Activated naive CD4-positive, alpha-beta T cell treated with anti-CD3 and anti-CD28 coated beads, Interleukin-2, amount 50 U/mL, for 24 hours (primary cell): Measurements from ENCODE around the gene WDR74.

ENCODE experiments used
- H3K27ac Mint-ChIP-seq: one replicate; pipeline ENCODE4 v1.8.0; 2021; ENCODE audit warnings: mild to moderate bottlenecking, mixed read lengths
- H3K27me3 Mint-ChIP-seq: one replicate; pipeline ENCODE4 v1.8.0; 2021; ENCODE audit warnings: mixed read lengths
- H3K36me3 Mint-ChIP-seq: one replicate; pipeline ENCODE4 v1.8.0; 2021; ENCODE audit warnings: mixed read lengths
- H3K4me1 Mint-ChIP-seq: one replicate; pipeline ENCODE4 v1.8.0; 2021; ENCODE audit warnings: mixed read lengths
- H3K4me3 Mint-ChIP-seq: one replicate; pipeline ENCODE4 v1.8.0; 2021; ENCODE audit warnings: mild to moderate bottlenecking, mixed read lengths
- H3K9me3 Mint-ChIP-seq: one replicate; pipeline ENCODE4 v1.8.0; 2021; ENCODE audit warnings: mixed read lengths

Gene WDR74

GRCh38 chr11:62796281-62796680, 43.1 kb downstream of the WDR74 start:
- Mint-ChIP-seq H3K27ac (no peak overlapping the region), H3K27me3 (no peaks in the 10 kb centered on the region), H3K9me3 (no peaks in the 10 kb centered on the region), H3K4me1 (peaks cover 17% of the 10 kb centered on the region), H3K36me3 (peaks cover 19% of the 10 kb centered on the region), H3K4me3 (no peak overlapping the region)

DNA sequence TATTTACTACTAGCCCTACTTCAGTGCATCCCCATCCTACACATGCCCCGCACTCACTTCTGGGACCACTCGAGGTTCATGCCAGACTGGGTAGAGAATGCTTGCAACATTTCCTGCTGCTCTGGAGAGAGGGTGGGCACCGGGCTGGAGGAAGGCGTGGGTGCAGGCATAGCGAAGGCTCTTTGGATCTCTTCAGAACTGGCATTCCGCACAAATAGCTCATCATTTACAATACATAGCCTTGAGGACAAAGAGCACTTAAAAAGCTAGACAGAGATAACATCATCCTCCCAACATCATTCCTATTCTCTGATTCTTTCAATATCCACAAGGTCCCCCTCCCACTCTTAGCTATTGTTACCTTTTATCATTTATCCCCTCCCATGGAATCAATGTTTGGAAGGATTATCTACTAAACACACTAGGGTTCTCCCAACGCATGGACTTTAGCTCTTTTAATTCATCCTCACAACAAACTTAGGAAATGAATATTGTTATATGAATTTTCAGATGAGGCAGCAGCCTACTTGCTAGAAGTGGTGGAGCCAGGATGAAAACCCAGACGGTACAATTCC, 45.1 kb downstream of the WDR74 start:
- H3K4me3 Mint-ChIP-seq, result no peak overlapping the region
- no peaks in the 10 kb centered on the region for H3K9me3 Mint-ChIP-seq
- H3K27me3 Mint-ChIP-seq, result no peaks in the 10 kb centered on the region
- H3K4me1 Mint-ChIP-seq, result peaks cover 31% of the 10 kb centered on the region
- peaks cover 18% of the 10 kb centered on the region for H3K36me3 Mint-ChIP-seq
- peak overlapping the region; percentile 5 for H3K27ac Mint-ChIP-seq

GRCh38 chr11:62792202-62792575, 47.2 kb downstream of the WDR74 start:
- Mint-ChIP-seq H3K4me1 (peaks cover 44% of the 10 kb centered on the region), H3K27me3 (no peaks in the 10 kb centered on the region), H3K36me3 (peaks cover 13% of the 10 kb centered on the region), H3K4me3 (peak overlapping the region; percentile 95), H3K9me3 (no peaks in the 10 kb centered on the region), H3K27ac (peak overlapping the region; percentile 90)

DNA sequence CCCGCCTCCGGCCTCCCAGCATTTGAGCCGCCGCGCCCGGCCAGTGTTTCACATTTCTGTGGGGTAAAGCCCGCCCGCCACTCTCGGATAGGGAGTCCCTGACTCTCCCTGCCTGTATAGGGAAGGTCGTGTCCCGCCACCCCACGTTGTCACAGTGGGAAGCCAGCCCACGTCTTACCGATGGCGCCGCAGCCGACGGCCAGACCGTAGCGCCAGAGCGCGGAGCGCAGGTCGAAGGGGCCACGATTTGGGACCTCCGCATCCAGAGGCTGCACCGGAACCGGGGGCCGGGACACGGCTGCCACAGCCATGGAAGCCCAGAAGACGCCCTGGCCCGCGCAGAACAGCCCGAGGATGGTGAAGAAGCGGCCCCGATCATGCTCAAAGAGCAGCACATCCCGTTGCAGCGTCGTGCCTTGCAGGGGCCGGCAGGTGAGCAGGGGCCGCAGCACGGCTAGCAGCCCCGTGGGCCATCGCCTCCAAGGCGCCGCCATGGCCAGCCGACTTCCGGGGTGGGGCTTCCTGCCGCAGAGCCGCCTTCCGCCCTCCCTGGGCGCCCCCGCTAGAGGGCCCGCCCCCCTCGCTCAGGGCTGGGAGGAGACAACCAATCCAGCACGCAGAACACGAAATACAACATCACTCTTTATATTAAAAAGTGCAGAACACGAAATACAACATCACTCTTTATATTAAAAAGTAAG, 47.7 kb downstream of the WDR74 start, which contains the start of gene TMEM223:
Gene TMEM223, minus strand, starts transcription at position 506 of the 701 bp plus-strand sequence. Its CDS starts 12 bp downstream, at position 494.
- H3K4me3 Mint-ChIP-seq, result peak within 1 kb of the TSS; percentile 95
- H3K27ac Mint-ChIP-seq, result peak within 1 kb of the TSS; percentile 96
- peaks cover 44% of the 10 kb centered on the region for H3K4me1 Mint-ChIP-seq
- H3K27me3 Mint-ChIP-seq, result no peaks in the 10 kb centered on the region
- H3K36me3 Mint-ChIP-seq, result peaks cover 13% of the 10 kb centered on the region
- no peaks in the 10 kb centered on the region for H3K9me3 Mint-ChIP-seq

- peaks cover 9% of the 10 kb centered on the region for H3K36me3 Mint-ChIP-seq
- H3K27me3 Mint-ChIP-seq, result no peaks in the 10 kb centered on the region
- peak overlapping the region; percentile 95 for H3K4me3 Mint-ChIP-seq
- peaks cover 54% of the 10 kb centered on the region for H3K4me1 Mint-ChIP-seq
- peak overlapping the region; percentile 78 for H3K27ac Mint-ChIP-seq
- H3K9me3 Mint-ChIP-seq, result no peaks in the 10 kb centered on the region
Measured at GRCh38 chr11:62789576-62789975, 49.8 kb downstream of the WDR74 start.

GRCh38 chr11:62788991-62789390, 50.4 kb downstream of the WDR74 start:
- Mint-ChIP-seq H3K27me3 (no peaks in the 10 kb centered on the region), H3K36me3 (peaks cover 9% of the 10 kb centered on the region), H3K4me1 (peaks cover 49% of the 10 kb centered on the region), H3K9me3 (no peaks in the 10 kb centered on the region), H3K27ac (peak overlapping the region; percentile 78), H3K4me3 (peak overlapping the region; percentile 95)

- Mint-ChIP-seq H3K27ac (peak within 1 kb of the TSS; percentile 91), H3K4me3 (peak within 1 kb of the TSS; percentile 95), H3K4me1 (peaks cover 43% of the 10 kb centered on the region), H3K27me3 (no peaks in the 10 kb centered on the region), H3K9me3 (no peaks in the 10 kb centered on the region), H3K36me3 (peaks cover 7% of the 10 kb centered on the region)
Measured at GRCh38 chr11:62787005-62787759, 52.2 kb downstream of the WDR74 start, which contains the start of gene TMEM179B. Gene TMEM179B, plus strand, starts transcription at chr11:62787402. Its CDS starts 30 bp downstream, at chr11:62787432.

- Mint-ChIP-seq H3K36me3 (peaks cover 4% of the 10 kb centered on the region), H3K27me3 (no peaks in the 10 kb centered on the region), H3K9me3 (no peaks in the 10 kb centered on the region), H3K4me1 (peaks cover 40% of the 10 kb centered on the region), H3K4me3 (peak overlapping the region; percentile 89), H3K27ac (peak overlapping the region; percentile 90)
Measured at GRCh38 chr11:62786318-62787004, 52.9 kb downstream of the WDR74 start.
